A549 (cell line): Measurements from ENCODE around the gene POC1A. TPM values are rescaled to one million over a fixed set of nuclear protein-coding genes. Genes with fewer than 3 reads are reported as not detected.

Experiments used
- ATAC-seq, 2 experiments: fragments of 200-7000 bp in 1 of 2; fragments of >200 bp in 1 of 2; cut with Nextera tagmentation in 1 of 2; cut with Tn5 transposase in 1 of 2; 3 replicates each; pipeline versions ENCODE4 v1.8.0 to v1.9.1; 2018 to 2020; ENCODE audit warnings: mild to moderate bottlenecking in 1 of 2, moderate library complexity in 1 of 2
- CTCF ChIA-PET: fragments of 300-600 bp; sonication (Branson Sonifier 250); formaldehyde crosslinking; extraction: SDS; loops from one replicate; lab custom pipeline; 2021; ENCODE audit warnings: antibody characterized with exemption, inconsistent platforms; lab: Yijun Ruan, JAX
- POLR2A ChIA-PET: fragments of 350-600 bp; formaldehyde crosslinking; extraction: SDS; loops from one replicate; lab custom pipeline; 2021; ENCODE audit warnings: antibody characterized with exemption, inconsistent platforms; lab: Yijun Ruan, JAX
- DNase-seq, 2 experiments: peaks; one replicate each; pipeline versions ENCODE4 v3.0.0 to v3.0.0-alpha.2; 2011 to 2016; ENCODE audit warnings: low read depth in 1 of 2, low spot score in 1 of 2
- FAIRE-seq: peaks from 2 replicates; lab custom pipeline; 2011; peaks lifted over from hg19 to GRCh38; lab: Jason Lieb, UNC
- H3K27ac ChIP-seq, 2 experiments: fragments of >200 bp; sonication (Bioruptor Twin); formaldehyde crosslinking; 3 replicates each; pipeline ENCODE4 v1.5.1; 2016 to 2017
- H3K4me1 ChIP-seq: fragments of >200 bp; sonication (Bioruptor Twin); formaldehyde crosslinking; 3 replicates; pipeline ENCODE4 v1.6.1; 2016
- H3K4me2 ChIP-seq: fragments of >200 bp; sonication (Bioruptor Twin); formaldehyde crosslinking; 3 replicates; pipeline ENCODE4 v1.6.1; 2016
- H3K4me3 ChIP-seq: fragments of >200 bp; sonication (Bioruptor Twin); formaldehyde crosslinking; 3 replicates; pipeline ENCODE4 v1.5.1; 2016
- H3K9me3 ChIP-seq: fragments of >200 bp; sonication (Bioruptor Twin); formaldehyde crosslinking; 3 replicates; pipeline ENCODE4 v1.6.1; 2016
- CBX8 ChIP-seq: fragments of 200-600 bp; sonication (generic); IDR thresholded peaks from 2 replicates; pipeline ENCODE4 v1.6.1; 2016
- CHD2 ChIP-seq: fragments of 150-350 bp; IDR thresholded peaks from 2 replicates; pipeline ENCODE4 v1.6.1; 2014; ENCODE audit warnings: low read length; ENCODE audit not compliant: partially characterized antibody
- EHMT2 ChIP-seq: fragments of 200-600 bp; sonication (generic); IDR thresholded peaks from 2 replicates; pipeline ENCODE4 v1.6.1; 2016; ENCODE audit warnings: antibody characterized with exemption, low read depth, mild to moderate bottlenecking, moderate library complexity
- EP300 ChIP-seq, 2 experiments: fragments of >200 bp; sonication (Bioruptor Twin); formaldehyde crosslinking; IDR thresholded peaks; 2 replicates in 1 of 2; 3 replicates in 1 of 2; pipeline ENCODE4 v1.6.1; 2016 to 2017
- ESRRA ChIP-seq: fragments of 150-350 bp; IDR thresholded peaks from 2 replicates; pipeline ENCODE4 v1.6.1; 2014; ENCODE audit warnings: mild to moderate bottlenecking, low read length, borderline replicate concordance
- FOSL2 ChIP-seq, 2 experiments: fragments of 450-650 bp in 1 of 2; fragments of >200 bp in 1 of 2; sonication (Bioruptor Twin) in 1 of 2; formaldehyde crosslinking; IDR thresholded peaks; 2 replicates each; pipeline versions ENCODE4 v1.5.0 to v1.6.1; 2016 to 2020; ENCODE audit warnings: mild to moderate bottlenecking in 1 of 2, moderate library complexity in 1 of 2
- FOXS1 ChIP-seq: fragments of 250-450 bp; sonication (Bioruptor Pico); IDR thresholded peaks from 2 replicates; pipeline ENCODE4 v1.5.0; 2020; ENCODE audit warnings: mild to moderate bottlenecking, moderate library complexity
- GATA3 ChIP-seq: IDR thresholded peaks from 2 replicates; pipeline ENCODE4 v1.6.1; 2012; ENCODE audit warnings: borderline replicate concordance
- HDAC2 ChIP-seq: fragments of 200-600 bp; sonication (generic); IDR thresholded peaks from 2 replicates; pipeline ENCODE4 v1.6.1; 2016
- HEYL ChIP-seq: fragments of 250-450 bp; sonication (Bioruptor Pico); IDR thresholded peaks from 2 replicates; pipeline ENCODE4 v1.8.0; 2021; ENCODE audit warnings: mild to moderate bottlenecking, moderate library complexity
- HOXB5 ChIP-seq: fragments of 250-450 bp; sonication (Bioruptor Pico); IDR thresholded peaks from 2 replicates; pipeline ENCODE4 v1.5.0; 2020; ENCODE audit warnings: mild to moderate bottlenecking, moderate library complexity
- JUNB ChIP-seq: fragments of >200 bp; sonication (Bioruptor Twin); formaldehyde crosslinking; IDR thresholded peaks from 2 replicates; pipeline ENCODE4 v1.6.1; 2016
- KDM5A ChIP-seq: fragments of 200-600 bp; sonication (generic); IDR thresholded peaks from 2 replicates; pipeline ENCODE4 v1.6.1; 2016; ENCODE audit warnings: antibody characterized with exemption, mild to moderate bottlenecking
- MAFK ChIP-seq: fragments of 450-650 bp; IDR thresholded peaks from 2 replicates; pipeline ENCODE4 v1.6.1; 2014; ENCODE audit not compliant: partially characterized antibody
- NFE2L2 ChIP-seq: fragments of 150-350 bp; conservative IDR thresholded peaks from 2 replicates; pipeline ENCODE4 v1.6.1; 2014; ENCODE audit warnings: low read length
- PHF8 ChIP-seq: fragments of 200-600 bp; sonication (generic); IDR thresholded peaks from 2 replicates; pipeline ENCODE4 v1.6.1; 2016; ENCODE audit warnings: low read depth, mild to moderate bottlenecking, antibody characterized with exemption, moderate library complexity, borderline replicate concordance
- RARB ChIP-seq: fragments of 250-450 bp; sonication (Bioruptor Pico); IDR thresholded peaks from 2 replicates; pipeline ENCODE4 v1.8.0; 2021; ENCODE audit warnings: mild to moderate bottlenecking, moderate library complexity
- RCOR1 ChIP-seq: fragments of 150-350 bp; IDR thresholded peaks from 2 replicates; pipeline ENCODE4 v1.6.1; 2014; ENCODE audit warnings: antibody characterized with exemption, low read length, low read depth
- SMC3 ChIP-seq: fragments of >200 bp; sonication (Bioruptor Twin); formaldehyde crosslinking; IDR thresholded peaks from 3 replicates; pipeline ENCODE4 v1.6.1; 2018; ENCODE audit warnings: inconsistent platforms
- TP53 ChIP-seq: fragments of 250-450 bp; sonication (Bioruptor Pico); IDR thresholded peaks from 2 replicates; pipeline ENCODE4 v1.5.0; 2021; ENCODE audit warnings: mild to moderate bottlenecking, moderate library complexity
- ZC3H11A ChIP-seq: fragments of 450-650 bp; IDR thresholded peaks from 2 replicates; pipeline ENCODE4 v1.6.1; 2014; ENCODE audit warnings: antibody characterized with exemption, mild to moderate bottlenecking
- ZNF302 ChIP-seq: fragments of 250-450 bp; sonication (Bioruptor Pico); IDR thresholded peaks from 2 replicates; pipeline ENCODE4 v1.9.0; 2021; ENCODE audit warnings: inconsistent platforms, mild to moderate bottlenecking, moderate library complexity
- WGBS: methylation state at CpG from one replicate; pipeline ENCODE4 v1.1.6; 2017; ENCODE audit errors: missing lambda C conversion rate; 5-methylcytosine and 5-hydroxymethylcytosine counted together
- polyA plus RNA-seq, 4 experiments: library from polyadenylated mRNA; depleted of rRNA in 3 of 4; stranded (reverse); fragments of >200 nt; fragmentation: RNase III in 1 of 4; extraction: RNeasy Plus Mini Kit Qiagen cat#74134 plus additional on column Dnase treatment in 1 of 4; gene quantifications; 2 replicates in 3 of 4; 3 replicates in 1 of 4; pipeline ENCODE4 v1.2.3, GENCODE V29; 2011 to 2017
- TF ChIP-seq, protein P1 (sequence below): fragments of 150-350 bp; IDR thresholded peaks from 2 replicates; pipeline ENCODE4 v1.6.1; 2014; ENCODE audit warnings: low read depth, mild to moderate bottlenecking, low read length
- TF ChIP-seq, protein P2 (sequence below): IDR thresholded peaks from 2 replicates; pipeline ENCODE4 v1.6.1; 2012; ENCODE audit warnings: low read depth, borderline replicate concordance
- TF ChIP-seq, protein P3 (sequence below): IDR thresholded peaks from 2 replicates; pipeline ENCODE4 v1.6.1; 2012
- TF ChIP-seq, protein P4 (sequence below): fragments of 200-600 bp; sonication (generic); IDR thresholded peaks from 2 replicates; pipeline ENCODE4 v1.6.1; 2016; ENCODE audit warnings: antibody characterized with exemption, mild to moderate bottlenecking, moderate library complexity

Gene POC1A
- polyA plus RNA-seq, 2 of the 4 experiments (the other 2 are of a cell fraction), result 9.4 to 14.1 TPM

DNA sequence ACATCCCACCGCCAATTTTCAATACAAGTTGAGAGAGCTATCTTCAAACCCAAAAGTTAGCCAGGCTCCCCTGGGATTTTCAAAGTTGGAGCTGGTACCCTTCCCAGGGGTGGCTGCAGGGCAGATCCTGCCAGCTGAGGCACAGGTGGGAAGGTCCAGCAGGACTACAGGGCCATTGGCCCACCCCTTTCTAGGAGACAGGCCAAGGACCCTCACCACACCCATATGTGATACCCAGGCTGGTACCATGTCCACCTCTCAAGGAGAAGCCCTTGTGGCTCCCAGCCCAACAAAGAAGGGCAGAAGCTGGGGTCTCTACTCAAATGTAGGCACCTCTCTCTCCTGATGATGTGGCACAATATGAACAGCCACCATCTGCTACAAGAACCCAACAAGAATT lies 8.0 kb downstream of the POC1A start:
- 86% methylated on average over 1 of the region's 1 CpG for WGBS
- no peak overlapping the region for H3K4me2 ChIP-seq
- H3K4me1 ChIP-seq, result no peaks in the 10 kb centered on the region
- DNase-seq (no peak), FAIRE-seq (no peak), ATAC-seq (no peak)
- ChIA-PET CTCF (interaction anchor here (0.8 to 14.5 kb wide), 4 partner anchors 11 to 143 kb away, joined by 4 to 218 read pairs (median 4); no protein-coding TSS in a partner anchor), POLR2A (no interaction called here)
- no peak for TF ChIP-seq HDAC2
- TF ChIP-seq, protein P1, sequence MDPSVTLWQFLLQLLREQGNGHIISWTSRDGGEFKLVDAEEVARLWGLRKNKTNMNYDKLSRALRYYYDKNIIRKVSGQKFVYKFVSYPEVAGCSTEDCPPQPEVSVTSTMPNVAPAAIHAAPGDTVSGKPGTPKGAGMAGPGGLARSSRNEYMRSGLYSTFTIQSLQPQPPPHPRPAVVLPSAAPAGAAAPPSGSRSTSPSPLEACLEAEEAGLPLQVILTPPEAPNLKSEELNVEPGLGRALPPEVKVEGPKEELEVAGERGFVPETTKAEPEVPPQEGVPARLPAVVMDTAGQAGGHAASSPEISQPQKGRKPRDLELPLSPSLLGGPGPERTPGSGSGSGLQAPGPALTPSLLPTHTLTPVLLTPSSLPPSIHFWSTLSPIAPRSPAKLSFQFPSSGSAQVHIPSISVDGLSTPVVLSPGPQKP, result no peak
- TF ChIP-seq, protein P2, sequence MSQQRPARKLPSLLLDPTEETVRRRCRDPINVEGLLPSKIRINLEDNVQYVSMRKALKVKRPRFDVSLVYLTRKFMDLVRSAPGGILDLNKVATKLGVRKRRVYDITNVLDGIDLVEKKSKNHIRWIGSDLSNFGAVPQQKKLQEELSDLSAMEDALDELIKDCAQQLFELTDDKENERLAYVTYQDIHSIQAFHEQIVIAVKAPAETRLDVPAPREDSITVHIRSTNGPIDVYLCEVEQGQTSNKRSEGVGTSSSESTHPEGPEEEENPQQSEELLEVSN, result no peak
- TF ChIP-seq EP300 (IDR thresholded peaks at IDR 0.05), result no peak
- no peak for TF ChIP-seq GATA3
- TF ChIP-seq HOXB5 (CRISPR knock-in tag), result no peak
- no peak for TF ChIP-seq ESRRA
- TF ChIP-seq TP53 (CRISPR knock-in tag), result no peak
- no peak for TF ChIP-seq PHF8
- no peak for TF ChIP-seq EHMT2
- H3K9me3 ChIP-seq, result no peaks in the 10 kb centered on the region
- no peak overlapping the region for H3K27ac ChIP-seq
- H3K4me3 ChIP-seq, result no peak overlapping the region

DNA sequence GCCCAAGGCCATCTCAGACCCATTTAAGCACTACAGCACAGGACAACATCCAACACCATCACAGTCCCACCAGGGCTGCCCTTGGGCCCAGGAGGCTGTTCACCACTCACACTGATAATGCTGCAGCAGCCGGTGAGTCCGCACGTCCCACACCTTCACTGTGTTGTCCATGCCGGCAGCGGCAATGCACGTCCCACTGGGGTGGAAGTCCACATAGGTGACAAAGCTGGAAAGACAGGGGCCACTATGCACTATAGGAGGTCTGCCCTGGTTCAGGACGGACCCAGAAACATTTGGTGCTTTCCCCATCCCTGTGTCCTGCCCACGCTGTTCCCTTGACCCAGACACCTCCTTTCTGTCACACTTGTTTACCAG lies 8.5 kb downstream of the POC1A start:
- WGBS, result 98% methylated on average over 5 of the region's 8 CpGs
- ATAC-seq (no peak), FAIRE-seq (no peak), DNase-seq (no peak)
- H3K4me3 ChIP-seq, result no peak overlapping the region
- ChIA-PET POLR2A (no interaction called here), CTCF (interaction anchor here (1.2 to 14.5 kb wide), 8 partner anchors 10 to 143 kb away, joined by 3 to 218 read pairs (median 4); partner anchors contain the start of gene DUSP7)
- H3K4me2 ChIP-seq, result no peak overlapping the region
- H3K4me1 ChIP-seq, result no peaks in the 10 kb centered on the region
- H3K27ac ChIP-seq, result no peak overlapping the region
- no peaks in the 10 kb centered on the region for H3K9me3 ChIP-seq
- TF ChIP-seq EHMT2, result no peak
- TF ChIP-seq JUNB, result no peak
- TF ChIP-seq RARB (CRISPR knock-in tag), result no peak
- no peak for TF ChIP-seq ZC3H11A
- no peak for TF ChIP-seq CBX8
- no peak for TF ChIP-seq KDM5A
- no peak for TF ChIP-seq RCOR1
- TF ChIP-seq ZNF302 (CRISPR knock-in tag), result no peak
- no peak for TF ChIP-seq NFE2L2
- no peak for TF ChIP-seq SMC3
- no peak for TF ChIP-seq FOXS1 (CRISPR knock-in tag)
- no peak for TF ChIP-seq HEYL (CRISPR knock-in tag)
- TF ChIP-seq, protein P3, sequence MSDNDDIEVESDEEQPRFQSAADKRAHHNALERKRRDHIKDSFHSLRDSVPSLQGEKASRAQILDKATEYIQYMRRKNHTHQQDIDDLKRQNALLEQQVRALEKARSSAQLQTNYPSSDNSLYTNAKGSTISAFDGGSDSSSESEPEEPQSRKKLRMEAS, result no peak
- TF ChIP-seq FOSL2 (IDR thresholded peaks at IDR 0.05), result no peak
- TF ChIP-seq FOSL2 (CRISPR knock-in tag; IDR thresholded peaks at IDR 0.05), result no peak
- TF ChIP-seq MAFK, result no peak
- no peak for TF ChIP-seq CHD2
- TF ChIP-seq, protein P4, sequence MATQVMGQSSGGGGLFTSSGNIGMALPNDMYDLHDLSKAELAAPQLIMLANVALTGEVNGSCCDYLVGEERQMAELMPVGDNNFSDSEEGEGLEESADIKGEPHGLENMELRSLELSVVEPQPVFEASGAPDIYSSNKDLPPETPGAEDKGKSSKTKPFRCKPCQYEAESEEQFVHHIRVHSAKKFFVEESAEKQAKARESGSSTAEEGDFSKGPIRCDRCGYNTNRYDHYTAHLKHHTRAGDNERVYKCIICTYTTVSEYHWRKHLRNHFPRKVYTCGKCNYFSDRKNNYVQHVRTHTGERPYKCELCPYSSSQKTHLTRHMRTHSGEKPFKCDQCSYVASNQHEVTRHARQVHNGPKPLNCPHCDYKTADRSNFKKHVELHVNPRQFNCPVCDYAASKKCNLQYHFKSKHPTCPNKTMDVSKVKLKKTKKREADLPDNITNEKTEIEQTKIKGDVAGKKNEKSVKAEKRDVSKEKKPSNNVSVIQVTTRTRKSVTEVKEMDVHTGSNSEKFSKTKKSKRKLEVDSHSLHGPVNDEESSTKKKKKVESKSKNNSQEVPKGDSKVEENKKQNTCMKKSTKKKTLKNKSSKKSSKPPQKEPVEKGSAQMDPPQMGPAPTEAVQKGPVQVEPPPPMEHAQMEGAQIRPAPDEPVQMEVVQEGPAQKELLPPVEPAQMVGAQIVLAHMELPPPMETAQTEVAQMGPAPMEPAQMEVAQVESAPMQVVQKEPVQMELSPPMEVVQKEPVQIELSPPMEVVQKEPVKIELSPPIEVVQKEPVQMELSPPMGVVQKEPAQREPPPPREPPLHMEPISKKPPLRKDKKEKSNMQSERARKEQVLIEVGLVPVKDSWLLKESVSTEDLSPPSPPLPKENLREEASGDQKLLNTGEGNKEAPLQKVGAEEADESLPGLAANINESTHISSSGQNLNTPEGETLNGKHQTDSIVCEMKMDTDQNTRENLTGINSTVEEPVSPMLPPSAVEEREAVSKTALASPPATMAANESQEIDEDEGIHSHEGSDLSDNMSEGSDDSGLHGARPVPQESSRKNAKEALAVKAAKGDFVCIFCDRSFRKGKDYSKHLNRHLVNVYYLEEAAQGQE, result no peak
